OCI-LY7 (cell line): ENCODE data around the gene ABCA2.

Source experiments
- EZH2phosphoT487 ChIP-seq: fragments of 200-600 bp; sonication (generic); IDR thresholded peaks from 2 replicates; pipeline ENCODE4 v1.6.1; 2018; ENCODE audit warnings: low read depth, borderline replicate concordance, mild to moderate bottlenecking, mixed run types, antibody characterized with exemption, low read length, moderate library complexity, mixed read lengths
- TF ChIP-seq, protein P1 (sequence below): fragments of 200-600 bp; sonication (generic); conservative IDR thresholded peaks from 2 replicates; pipeline ENCODE4 v1.5.1; 2014; ENCODE audit warnings: mild to moderate bottlenecking, antibody characterized with exemption, low read length, moderate library complexity, mixed read lengths

DNA sequence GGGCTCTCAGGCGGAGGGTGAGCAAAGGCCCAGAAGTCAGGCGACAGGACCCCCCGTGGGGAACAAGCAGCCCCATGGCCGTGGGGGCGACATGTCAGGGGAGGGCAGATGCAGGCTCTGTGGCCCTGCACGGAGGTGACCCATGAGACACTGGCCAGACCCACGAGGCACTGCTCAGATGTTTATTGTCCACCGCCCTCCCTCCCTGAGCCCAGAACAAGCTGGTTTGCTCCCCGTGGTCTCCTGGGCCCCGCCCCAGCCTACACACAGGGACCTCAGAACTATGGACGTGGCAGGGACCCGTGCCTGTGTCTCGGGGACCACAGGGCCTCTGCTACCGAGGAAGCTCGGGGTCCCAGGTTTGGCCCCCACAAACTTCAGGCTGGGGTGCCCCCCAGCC, 2.0 kb upstream of the ABCA2 start:
- TF ChIP-seq, protein P1, sequence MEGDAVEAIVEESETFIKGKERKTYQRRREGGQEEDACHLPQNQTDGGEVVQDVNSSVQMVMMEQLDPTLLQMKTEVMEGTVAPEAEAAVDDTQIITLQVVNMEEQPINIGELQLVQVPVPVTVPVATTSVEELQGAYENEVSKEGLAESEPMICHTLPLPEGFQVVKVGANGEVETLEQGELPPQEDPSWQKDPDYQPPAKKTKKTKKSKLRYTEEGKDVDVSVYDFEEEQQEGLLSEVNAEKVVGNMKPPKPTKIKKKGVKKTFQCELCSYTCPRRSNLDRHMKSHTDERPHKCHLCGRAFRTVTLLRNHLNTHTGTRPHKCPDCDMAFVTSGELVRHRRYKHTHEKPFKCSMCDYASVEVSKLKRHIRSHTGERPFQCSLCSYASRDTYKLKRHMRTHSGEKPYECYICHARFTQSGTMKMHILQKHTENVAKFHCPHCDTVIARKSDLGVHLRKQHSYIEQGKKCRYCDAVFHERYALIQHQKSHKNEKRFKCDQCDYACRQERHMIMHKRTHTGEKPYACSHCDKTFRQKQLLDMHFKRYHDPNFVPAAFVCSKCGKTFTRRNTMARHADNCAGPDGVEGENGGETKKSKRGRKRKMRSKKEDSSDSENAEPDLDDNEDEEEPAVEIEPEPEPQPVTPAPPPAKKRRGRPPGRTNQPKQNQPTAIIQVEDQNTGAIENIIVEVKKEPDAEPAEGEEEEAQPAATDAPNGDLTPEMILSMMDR, result no peak
- TF ChIP-seq EZH2phosphoT487, result no peak
